K562 (cell line): ENCODE data around the gene CASKIN1.

Experiments used
- SRSF3 ChIP-seq: fragments of 200-400 bp; formaldehyde crosslinking; IDR thresholded peaks from 2 replicates; pipeline ENCODE4 v1.6.1; 2016; ENCODE audit warnings: mild to moderate bottlenecking, low read length, moderate library complexity; ENCODE audit not compliant: insufficient read depth
- TF ChIP-seq, protein P1 (sequence below): fragments of 150-350 bp; conservative IDR thresholded peaks from 2 replicates; pipeline ENCODE4 v1.6.1; 2014; ENCODE audit warnings: low read length

DNA sequence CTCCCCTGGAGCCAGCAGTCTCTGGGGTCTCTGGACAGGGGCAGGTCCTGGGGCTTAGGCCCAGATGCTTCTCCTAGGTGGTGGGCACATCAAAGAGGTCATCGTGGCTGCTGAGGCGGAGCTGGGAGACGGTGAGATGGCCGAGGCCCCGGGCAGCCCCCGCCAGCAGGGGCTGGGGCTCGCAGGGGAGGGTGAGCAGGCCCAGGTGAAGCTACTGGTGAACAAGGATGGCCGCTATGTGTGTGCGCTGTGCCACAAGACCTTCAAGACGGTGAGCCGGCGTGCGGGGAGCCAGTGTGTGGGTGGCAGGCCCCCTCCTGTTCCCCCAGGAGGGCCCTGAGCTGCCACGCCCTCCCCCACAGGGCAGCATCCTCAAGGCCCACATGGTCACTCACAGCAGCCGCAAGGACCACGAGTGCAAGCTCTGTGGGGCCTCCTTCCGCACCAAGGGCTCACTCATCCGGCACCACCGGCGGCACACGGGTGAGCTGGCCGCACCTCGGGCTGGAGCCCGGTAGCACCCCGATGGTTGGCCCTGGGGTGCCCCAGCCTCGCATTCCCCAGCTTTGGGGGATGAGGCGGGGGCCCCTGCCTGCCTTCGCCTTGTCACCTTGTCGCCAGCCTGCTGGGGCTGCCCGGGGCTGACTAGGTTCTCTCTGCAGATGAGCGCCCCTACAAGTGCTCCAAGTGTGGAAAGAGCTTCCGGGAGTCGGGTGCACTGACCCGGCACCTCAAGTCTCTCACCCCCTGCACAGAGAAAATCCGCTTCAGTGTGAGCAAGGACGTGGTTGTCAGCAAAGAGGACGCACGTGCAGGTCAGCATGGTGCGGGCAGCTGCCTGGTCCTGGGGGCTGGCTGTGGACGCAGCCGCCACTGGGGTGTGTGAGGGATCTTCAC lies 35.9 kb upstream of the CASKIN1 start:
- no peak for TF ChIP-seq SRSF3
- TF ChIP-seq, protein P1, sequence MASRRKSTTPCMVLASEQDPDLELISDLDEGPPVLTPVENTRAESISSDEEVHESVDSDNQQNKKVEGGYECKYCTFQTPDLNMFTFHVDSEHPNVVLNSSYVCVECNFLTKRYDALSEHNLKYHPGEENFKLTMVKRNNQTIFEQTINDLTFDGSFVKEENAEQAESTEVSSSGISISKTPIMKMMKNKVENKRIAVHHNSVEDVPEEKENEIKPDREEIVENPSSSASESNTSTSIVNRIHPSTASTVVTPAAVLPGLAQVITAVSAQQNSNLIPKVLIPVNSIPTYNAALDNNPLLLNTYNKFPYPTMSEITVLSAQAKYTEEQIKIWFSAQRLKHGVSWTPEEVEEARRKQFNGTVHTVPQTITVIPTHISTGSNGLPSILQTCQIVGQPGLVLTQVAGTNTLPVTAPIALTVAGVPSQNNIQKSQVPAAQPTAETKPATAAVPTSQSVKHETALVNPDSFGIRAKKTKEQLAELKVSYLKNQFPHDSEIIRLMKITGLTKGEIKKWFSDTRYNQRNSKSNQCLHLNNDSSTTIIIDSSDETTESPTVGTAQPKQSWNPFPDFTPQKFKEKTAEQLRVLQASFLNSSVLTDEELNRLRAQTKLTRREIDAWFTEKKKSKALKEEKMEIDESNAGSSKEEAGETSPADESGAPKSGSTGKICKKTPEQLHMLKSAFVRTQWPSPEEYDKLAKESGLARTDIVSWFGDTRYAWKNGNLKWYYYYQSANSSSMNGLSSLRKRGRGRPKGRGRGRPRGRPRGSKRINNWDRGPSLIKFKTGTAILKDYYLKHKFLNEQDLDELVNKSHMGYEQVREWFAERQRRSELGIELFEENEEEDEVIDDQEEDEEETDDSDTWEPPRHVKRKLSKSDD, result no peak
